Uterus (tissue), 4 donors: ENCODE data around the gene SNX2. TPM values are rescaled to one million over a fixed set of nuclear protein-coding genes. Genes with fewer than 3 reads are reported as not detected.
A peak's percentile ranks its signal among the peaks of the same experiment; 100 is the strongest.

Experiments
- DNase-seq, 2 donors: peaks; one replicate each; pipeline ENCODE4 v3.0.0-alpha.2; 2019 to 2020
- H3K27ac ChIP-seq, 2 donors: fragments of 200-600 bp; sonication (generic); 1 replicate in 1 of 2; 2 replicates in 1 of 2; pipeline ENCODE4 v1.5.1; 2016 to 2018
- H3K27me3 ChIP-seq, 2 donors: fragments of 200-600 bp; sonication (generic); one replicate each; pipeline ENCODE4 v1.5.1; 2018 to 2019; ENCODE audit warnings: control low read depth in 1 of 2
- H3K36me3 ChIP-seq, 2 donors: fragments of 200-600 bp; sonication (generic); one replicate each; pipeline ENCODE4 v1.5.1; 2019; ENCODE audit warnings: control low read depth in 1 of 2
- H3K4me1 ChIP-seq, 2 donors: fragments of 200-600 bp; sonication (generic); one replicate each; pipeline ENCODE4 v1.5.1; 2018 to 2019; ENCODE audit warnings: control low read depth in 1 of 2
- H3K4me3 ChIP-seq, 2 donors: fragments of 200-600 bp; sonication (generic); 1 replicate in 1 of 2; 2 replicates in 1 of 2; pipeline ENCODE4 v1.5.1; 2018 to 2019; ENCODE audit warnings: mild to moderate bottlenecking in 1 of 2
- H3K9me3 ChIP-seq, 2 donors: fragments of 200-600 bp; sonication (generic); one replicate each; pipeline ENCODE4 v1.5.1; 2019; ENCODE audit warnings: control low read depth in 1 of 2
- CTCF ChIP-seq, 4 experiments: fragments of 200-600 bp in 2 of 4; fragments of 450-650 bp in 2 of 4; sonication (generic) in 2 of 4; IDR thresholded peaks; one replicate each; pipeline ENCODE4 v1.5.1; 2016 to 2019; ENCODE audit warnings: antibody characterized with exemption in 4 of 4, mild to moderate bottlenecking in 2 of 4, moderate library complexity in 1 of 4
- POLR2A ChIP-seq, 2 donors: fragments of 450-650 bp; IDR thresholded peaks; one replicate each; pipeline ENCODE4 v1.6.1; 2016; ENCODE audit warnings: antibody characterized with exemption in 2 of 2, mild to moderate bottlenecking in 1 of 2, moderate library complexity in 1 of 2
- intact Hi-C: fragments of 100-400 bp; cut with DNase I; formaldehyde crosslinking; loops from one replicate; pipeline ENCODE4 v1.15.1; 2023; ENCODE audit warnings: low total_unique reads
- total RNA-seq, 4 donors: library from RNA; depleted of rRNA in 3 of 4; stranded (reverse); fragments of >200 nt in 3 of 4; gene quantifications; one replicate each; pipeline versions ENCODE4 v1.1.0 to v1.2.4, GENCODE V29; 2014 to 2023
- donor health status: DM: yes; HTN: yes; CAD: no.

The SNX2 gene
- total RNA-seq, 4 donors from 2014 or later: 22.5 to 128 (median 99.6) TPM

- no peaks in the 10 kb centered on the region for H3K36me3 ChIP-seq
- H3K27ac ChIP-seq: no peak overlapping the region
- H3K4me1 ChIP-seq: no peaks in the 10 kb centered on the region
- TF ChIP-seq POLR2A (IDR thresholded peaks at IDR 0.05): no peak
- DNase-seq: no peak
- no peaks in the 10 kb centered on the region for H3K9me3 ChIP-seq
- H3K27me3 ChIP-seq: no peaks in the 10 kb centered on the region
- intact Hi-C loops: no loop called here
- no peak overlapping the region for H3K4me3 ChIP-seq
These were observed 2.4 kb upstream of the SNX2 start for GRCh38 chr5:122772446-122772845.

GRCh38 chr5:122773619-122774018 is 1.3 kb upstream of the SNX2 start:
- DNase-seq: no peak
- Histone ChIP-seq H3K27ac (no peak overlapping the region), H3K4me3 (no peak overlapping the region), H3K9me3 (no peaks in the 10 kb centered on the region), H3K4me1 (no peaks in the 10 kb centered on the region), H3K36me3 (no peaks in the 10 kb centered on the region), H3K27me3 (no peaks in the 10 kb centered on the region)
- TF ChIP-seq POLR2A (IDR thresholded peaks at IDR 0.05) (no peak), CTCF (IDR thresholded peaks at IDR 0.05) (no peak)
- intact Hi-C loops: no loop called here

- intact Hi-C loops: no loop called here
- TF ChIP-seq CTCF (IDR thresholded peaks at IDR 0.05) (no peak), POLR2A (IDR thresholded peaks at IDR 0.05) (no peak)
- DNase-seq: no peak
- no peaks in the 10 kb centered on the region for H3K36me3 ChIP-seq
- H3K4me1 ChIP-seq: no peaks in the 10 kb centered on the region
- H3K27ac ChIP-seq: peak overlapping the region; percentile 88 to 89
- no peaks in the 10 kb centered on the region for H3K9me3 ChIP-seq
- no peaks in the 10 kb centered on the region for H3K27me3 ChIP-seq
- H3K4me3 ChIP-seq: peak overlapping the region; percentile 81 to 88
These were observed 390 bp upstream of the SNX2 start for GRCh38 chr5:122774519-122774860.

- H3K4me3 ChIP-seq: peak overlapping the region; percentile 81 to 88
- no peaks in the 10 kb centered on the region for H3K27me3 ChIP-seq
- DNase-seq: no peak
- H3K4me1 ChIP-seq: no peaks in the 10 kb centered on the region
- intact Hi-C loops: no loop called here
- no peaks in the 10 kb centered on the region for H3K9me3 ChIP-seq
- TF ChIP-seq POLR2A (IDR thresholded peaks at IDR 0.05) (no peak), CTCF (IDR thresholded peaks at IDR 0.05) (no peak)
- no peaks in the 10 kb centered on the region for H3K36me3 ChIP-seq
- H3K27ac ChIP-seq: peak overlapping the region; percentile 88 to 89
These were observed 966 bp downstream of the SNX2 start for GRCh38 chr5:122775550-122776542.

- Histone ChIP-seq H3K4me3 (no peak overlapping the region), H3K9me3 (no peaks in the 10 kb centered on the region), H3K36me3 (no peaks in the 10 kb centered on the region), H3K27ac (no peak overlapping the region), H3K4me1 (no peaks in the 10 kb centered on the region), H3K27me3 (no peaks in the 10 kb centered on the region)
- DNase-seq: no peak
- TF ChIP-seq POLR2A (IDR thresholded peaks at IDR 0.05) (no peak), CTCF (IDR thresholded peaks at IDR 0.05) (no peak)
- intact Hi-C loops: no loop called here
These were observed 3.3 kb downstream of the SNX2 start for GRCh38 chr5:122778157-122778556.
